IMR-90 (cell line): Measurements from ENCODE around the gene CHRNA1. TPM values are rescaled to one million over a fixed set of nuclear protein-coding genes. Genes with fewer than 3 reads are reported as not detected.
A peak's percentile ranks its signal among the peaks of the same experiment; 100 is the strongest.

Source experiments
- ATAC-seq: fragments of 200-7000 bp; cut with Tn5 transposase; 2 replicates; pipeline ENCODE4 v1.9.1; 2020; ENCODE audit warnings: low read depth, mild to moderate bottlenecking, moderate library complexity
- BruUV-seq: library from RNA; stranded (reverse); fragments of 400-500 nt; replicated peaks from 2 replicates; lab custom pipeline; 2021; lab: Mats Ljungman, UMichigan
- CTCF ChIA-PET: fragments of 300-600 bp; formaldehyde crosslinking; extraction: SDS; loops from one replicate; lab custom pipeline; 2021; ENCODE audit warnings: antibody characterized with exemption; lab: Yijun Ruan, JAX
- POLR2A ChIA-PET: fragments of 300-600 bp; sonication (Branson Sonifier 250); formaldehyde crosslinking; loops from one replicate; lab custom pipeline; 2022; ENCODE audit warnings: antibody characterized with exemption; ENCODE audit not compliant: unreplicated experiment; lab: Charles Lee
- DNase-seq: peaks from one replicate; pipeline ENCODE4 v3.0.0; 2013
- H2AFZ ChIP-seq: replicated peaks from 2 replicates; pipeline ENCODE3; 2013; ENCODE audit warnings: low read length, mild to moderate bottlenecking; ENCODE audit not compliant: poor library complexity
- H2AK5ac ChIP-seq: 2 replicates; pipeline ENCODE4 v1.6.1; 2013; ENCODE audit warnings: low read depth, low read length, inconsistent platforms
- H2AK9ac ChIP-seq: replicated peaks from 2 replicates; pipeline ENCODE3; 2013; ENCODE audit warnings: mild to moderate bottlenecking, low read depth, low read length, moderate library complexity; ENCODE audit not compliant: poor library complexity
- H2BK120ac ChIP-seq: 2 replicates; pipeline ENCODE4 v1.6.1; 2013; ENCODE audit warnings: low read depth, low read length, inconsistent platforms
- H2BK15ac ChIP-seq: 3 replicates; pipeline ENCODE4 v1.6.1; 2013; ENCODE audit warnings: low read depth, low read length, inconsistent platforms
- H2BK20ac ChIP-seq: 2 replicates; pipeline ENCODE4 v1.6.1; 2013; ENCODE audit warnings: low read depth, mild to moderate bottlenecking, inconsistent platforms, low read length, moderate library complexity
- H2BK5ac ChIP-seq: 2 replicates; pipeline ENCODE4 v1.6.1; 2013; ENCODE audit warnings: mild to moderate bottlenecking, low read depth, low read length, inconsistent platforms; ENCODE audit not compliant: poor library complexity, severe bottlenecking
- H3K14ac ChIP-seq: replicated peaks from 2 replicates; pipeline ENCODE4 v1.6.1; 2013; ENCODE audit warnings: low read depth, low read length, inconsistent platforms
- H3K18ac ChIP-seq: 2 replicates; pipeline ENCODE4 v1.6.1; 2013; ENCODE audit warnings: low read depth, low read length, control low read depth
- H3K23ac ChIP-seq: 2 replicates; pipeline ENCODE4 v1.6.1; 2013; ENCODE audit warnings: low read depth, low read length, inconsistent platforms
- H3K27ac ChIP-seq: 2 replicates; pipeline ENCODE4 v1.5.1; 2013; ENCODE audit warnings: mild to moderate bottlenecking, control low read depth, low read length; ENCODE audit not compliant: insufficient read depth
- H3K27me3 ChIP-seq: 2 replicates; pipeline ENCODE4 v1.6.1; 2013; ENCODE audit warnings: low read length; ENCODE audit not compliant: control insufficient read depth, insufficient read depth
- H3K36me3 ChIP-seq: 2 replicates; pipeline ENCODE4 v1.6.1; 2013; ENCODE audit warnings: low read length, mixed read lengths; ENCODE audit not compliant: control insufficient read depth, insufficient read depth
- H3K4ac ChIP-seq: 2 replicates; pipeline ENCODE4 v1.6.1; 2013; ENCODE audit warnings: low read depth, low read length, inconsistent platforms
- H3K4me1 ChIP-seq: 2 replicates; pipeline ENCODE4 v1.6.1; 2013; ENCODE audit warnings: low read length, mixed read lengths; ENCODE audit not compliant: control insufficient read depth, insufficient read depth
- H3K4me2 ChIP-seq: 2 replicates; pipeline ENCODE4 v1.6.1; 2013; ENCODE audit warnings: low read depth, mild to moderate bottlenecking, control low read depth, low read length, moderate library complexity
- H3K4me3 ChIP-seq: 2 replicates; pipeline ENCODE4 v1.5.1; 2013; ENCODE audit warnings: low read depth, mild to moderate bottlenecking, control low read depth, low read length, moderate library complexity; ENCODE audit not compliant: insufficient read depth
- H3K56ac ChIP-seq: 2 replicates; pipeline ENCODE4 v1.6.1; 2013; ENCODE audit warnings: low read length, inconsistent platforms; ENCODE audit not compliant: insufficient read depth; ENCODE audit errors: extremely low read depth
- H3K79me1 ChIP-seq, 2 experiments: 2 replicates each; pipeline ENCODE4 v1.6.1; 2013; ENCODE audit warnings: low read length in 2 of 2, inconsistent platforms in 1 of 2, low read depth in 1 of 2
- H3K9ac ChIP-seq: 2 replicates; pipeline ENCODE4 v1.6.1; 2013; ENCODE audit warnings: low read depth, low read length, control low read depth
- H3K9me1 ChIP-seq: 2 replicates; pipeline ENCODE4 v1.6.1; 2013; ENCODE audit warnings: low read length, inconsistent platforms; ENCODE audit not compliant: insufficient read depth
- H3K9me3 ChIP-seq: 2 replicates; pipeline ENCODE4 v1.6.1; 2013; ENCODE audit warnings: low read length; ENCODE audit not compliant: control insufficient read depth, insufficient read depth
- H4K20me1 ChIP-seq: 2 replicates; pipeline ENCODE4 v1.6.1; 2013; ENCODE audit warnings: low read length, inconsistent platforms; ENCODE audit not compliant: insufficient read depth
- H4K5ac ChIP-seq: 2 replicates; pipeline ENCODE4 v1.6.1; 2013; ENCODE audit warnings: mild to moderate bottlenecking, low read depth, low read length, control low read depth
- H4K8ac ChIP-seq, 2 experiments: 2 replicates each; pipeline ENCODE4 v1.6.1; 2013; ENCODE audit warnings: low read depth in 2 of 2, low read length in 2 of 2, control low read depth in 1 of 2, inconsistent platforms in 1 of 2
- H4K91ac ChIP-seq: 2 replicates; pipeline ENCODE4 v1.6.1; 2013; ENCODE audit warnings: low read depth, low read length, inconsistent platforms; ENCODE audit not compliant: insufficient read depth
- CHD1 ChIP-seq: IDR thresholded peaks from 2 replicates; pipeline ENCODE4 v1.6.1; 2012; ENCODE audit warnings: low read depth, low read length, improper control_type of control experiment
- whole genome bisulfite sequencing, 2 experiments: methylation state at CpG; one replicate each; pipeline versions ENCODE4 v1.1.5 to v1.1.7; 2013; ENCODE audit warnings: missing lambda C conversion rate in 2 of 2; ENCODE audit not compliant: insufficient read length in 1 of 2; ENCODE audit errors: extremely low coverage in 2 of 2; 5-methylcytosine and 5-hydroxymethylcytosine counted together
- dilution Hi-C: fragments of 300-500 bp; cut with HindIII; formaldehyde crosslinking; loops from one replicate; pipeline ENCODE4 v1.14.3; 2018; ENCODE audit warnings: low sequenced_read_pairs; ENCODE audit not compliant: unreplicated experiment
- in situ Hi-C: fragments of 300-500 bp; cut with MboI; formaldehyde crosslinking; loops from 3 replicates; pipeline ENCODE4 v1.14.3; 2019; ENCODE audit warnings: low sequenced_read_pairs, inconsistent platforms, mixed read lengths
- intact Hi-C: fragments of 100-400 bp; cut with micrococcal nuclease; formaldehyde crosslinking; loops from 2 replicates; pipeline ENCODE4 v1.10.0; 2022
- polyA plus RNA-seq, 3 experiments: library from polyadenylated mRNA; depleted of rRNA; stranded (reverse); fragments of >200 nt; gene quantifications; 2 replicates each; pipeline ENCODE4 v1.2.3, GENCODE V29; 2012; ENCODE audit warnings: low replicate concordance in 1 of 3
- total RNA-seq: library from RNA; depleted of rRNA; stranded (reverse); fragments of >200 nt; gene quantifications from 2 replicates; pipeline ENCODE4 v1.2.3, GENCODE V29; 2012

CHRNA1 gene
- total and polyA plus RNA-seq, 2 of the 4 experiments (the other 2 are of a cell fraction): 0.75 to 0.90 TPM

DNA sequence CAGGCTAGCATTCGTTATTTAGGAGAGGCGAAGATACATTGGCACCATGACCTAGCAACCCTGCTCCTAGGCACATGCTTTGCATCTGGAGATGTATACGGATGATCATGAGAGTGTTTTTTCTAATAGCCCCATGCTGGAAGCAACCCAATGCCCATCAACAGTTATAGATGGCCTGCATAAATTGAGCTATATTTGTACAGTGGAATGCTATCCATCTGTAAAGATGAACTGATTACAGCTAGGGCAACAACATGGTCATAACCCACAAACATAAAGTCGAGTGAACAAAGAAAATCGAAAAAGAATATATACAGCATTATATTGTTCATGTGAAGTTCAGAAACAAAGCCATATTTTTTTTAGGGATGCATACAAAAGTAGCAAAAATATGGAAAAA, 20.6 kb upstream of the CHRNA1 start:
- ChIA-PET CTCF (interaction anchor here (0.9 kb wide), 1 partner anchor 13 kb away, joined by 3 read pairs; no protein-coding TSS in a partner anchor), POLR2A (no interaction called here)
- DNase-seq (no peak), ATAC-seq (no peak)
- peaks cover 27% of the 10 kb centered on the region for H3K9me1 ChIP-seq
- H2AK5ac ChIP-seq: peak overlapping the region; percentile 86
- H3K4ac ChIP-seq: peak overlapping the region; percentile 75
- peak overlapping the region; percentile 51; the same call in 1 of the 2 replicates for H3K27ac ChIP-seq
- H3K9ac ChIP-seq: no peak overlapping the region
- peak overlapping the region; percentile 100; the same call in 1 of the 3 replicates for H2BK15ac ChIP-seq
- peaks cover 31% of the 10 kb centered on the region for H3K4me1 ChIP-seq
- no peaks in the 10 kb centered on the region for H3K9me3 ChIP-seq
- dilution Hi-C loops: no loop called here
- H3K14ac ChIP-seq: peak overlapping the region; percentile 81
- in situ Hi-C loops: no loop called here
- peaks cover 0 to 9% of the 10 kb centered on the region in 2 experiments; a peak in 2 of 4 replicates for H3K79me1 ChIP-seq
- H2BK120ac ChIP-seq: peak overlapping the region; percentile 79
- H3K23ac ChIP-seq: peak overlapping the region; percentile 53; the same call in 1 of the 2 replicates
- H4K8ac ChIP-seq: peak overlapping the region; percentile 41 to 78; a peak in 3 of 4 replicates
- peak overlapping the region; percentile 99 for H2BK5ac ChIP-seq
- H2BK20ac ChIP-seq: peak overlapping the region; percentile 77
- H3K4me2 ChIP-seq: no peak overlapping the region
- no peak overlapping the region for H3K4me3 ChIP-seq
- no CpG with 5 or more reads among the region's 5 CpGs for WGBS, 2 experiments
- peak overlapping the region; percentile 58; the same call in 1 of the 2 replicates for H4K5ac ChIP-seq
- H3K18ac ChIP-seq: peak overlapping the region; percentile 80
- no peaks in the 10 kb centered on the region for H4K20me1 ChIP-seq
- no peak for TF ChIP-seq CHD1
- H2AFZ ChIP-seq: no peak overlapping the region
- peak overlapping the region; percentile 73 for H2AK9ac ChIP-seq
- H4K91ac ChIP-seq: peak overlapping the region; percentile 93
- H3K56ac ChIP-seq: no peak overlapping the region
- no peaks in the 10 kb centered on the region for H3K36me3 ChIP-seq
- intact Hi-C loops: no loop called here
- no TSS peak for BruUV-seq
- H3K27me3 ChIP-seq: no peaks in the 10 kb centered on the region
